H1 (cell line): ENCODE measurements around the gene GIGYF2. TPM values are rescaled to one million over a fixed set of nuclear protein-coding genes. Genes with fewer than 3 reads are reported as not detected.

Experiments used
- CTCF ChIA-PET: fragments of 300-600 bp; sonication (Branson Sonifier 250); formaldehyde crosslinking; loops from one replicate; lab custom pipeline; 2021; ENCODE audit not compliant: partially characterized antibody; lab: Charles Lee
- POLR2A ChIA-PET: fragments of 300-600 bp; sonication (Branson Sonifier 250); formaldehyde crosslinking; loops from one replicate; lab custom pipeline; 2021; ENCODE audit warnings: inconsistent platforms; ENCODE audit not compliant: partially characterized antibody; lab: Charles Lee
- DNase-seq, 2 experiments: peaks; one replicate each; pipeline versions ENCODE4 v3.0.0 to v3.0.0-alpha.2; 2010 to 2022; ENCODE audit warnings: low spot score in 2 of 2, low read depth in 1 of 2, mixed read lengths in 1 of 2
- FAIRE-seq: peaks from 2 replicates; lab custom pipeline; 2011; peaks lifted over from hg19 to GRCh38; lab: Jason Lieb, UNC
- H2AFZ ChIP-seq: 2 replicates; pipeline ENCODE4 v1.8.1; 2012; ENCODE audit warnings: low read length, inconsistent platforms
- H2AK5ac ChIP-seq: 2 replicates; pipeline ENCODE4 v1.6.1; 2013; ENCODE audit warnings: low read depth, low read length
- H2BK120ac ChIP-seq: replicated peaks from 2 replicates; pipeline ENCODE3; 2013; ENCODE audit warnings: low read depth, low read length, inconsistent platforms
- H2BK12ac ChIP-seq: 2 replicates; pipeline ENCODE4 v1.6.1; 2013; ENCODE audit warnings: low read depth, low read length
- H2BK15ac ChIP-seq: 2 replicates; pipeline ENCODE4 v1.6.1; 2013; ENCODE audit warnings: low read length
- H2BK20ac ChIP-seq: 2 replicates; pipeline ENCODE4 v1.6.1; 2013; ENCODE audit warnings: low read length
- H2BK5ac ChIP-seq: 2 replicates; pipeline ENCODE4 v1.6.1; 2013; ENCODE audit warnings: low read depth, low read length
- H3K14ac ChIP-seq: 2 replicates; pipeline ENCODE4 v1.6.1; 2013; ENCODE audit warnings: inconsistent platforms; ENCODE audit not compliant: insufficient read length
- H3K18ac ChIP-seq: 2 replicates; pipeline ENCODE4 v1.6.1; 2013; ENCODE audit warnings: low read length; ENCODE audit errors: extremely low read depth
- H3K23ac ChIP-seq: 2 replicates; pipeline ENCODE4 v1.6.1; 2013; ENCODE audit warnings: inconsistent platforms; ENCODE audit not compliant: insufficient read length
- H3K23me2 ChIP-seq: 2 replicates; pipeline ENCODE4 v1.6.1; 2013; ENCODE audit warnings: low read depth, low read length
- H3K27ac ChIP-seq: 2 replicates; pipeline ENCODE4 v1.6.1; 2011; ENCODE audit warnings: low read depth, low read length, inconsistent platforms
- H3K27me3 ChIP-seq, 4 experiments: replicated peaks in 1 of 4; 1 replicate in 1 of 4; 2 replicates in 3 of 4; pipeline versions ENCODE4 v1.6.1 to v1.8.1; 2011 to 2013; ENCODE audit warnings: low read length in 3 of 4, mild to moderate bottlenecking in 3 of 4, inconsistent platforms in 2 of 4, mixed read lengths in 2 of 4, moderate library complexity in 1 of 4; ENCODE audit not compliant: control insufficient read depth in 3 of 4, insufficient read depth in 3 of 4; ENCODE audit errors: extremely low read depth in 1 of 4
- H3K36me3 ChIP-seq, 4 experiments: 2 replicates each; pipeline versions ENCODE4 v1.6.1 to v1.8.1; 2011 to 2013; ENCODE audit warnings: mild to moderate bottlenecking in 4 of 4, low read length in 3 of 4, moderate library complexity in 2 of 4, control low read depth in 1 of 4, inconsistent platforms in 1 of 4; ENCODE audit not compliant: insufficient read depth in 4 of 4, control insufficient read depth in 2 of 4
- H3K4ac ChIP-seq: replicated peaks from 2 replicates; pipeline ENCODE3; 2013; ENCODE audit warnings: low read length, low read depth, mixed read lengths, inconsistent platforms; ENCODE audit not compliant: insufficient read length
- H3K4me1 ChIP-seq, 4 experiments: replicated peaks in 1 of 4; 1 replicate in 1 of 4; 2 replicates in 3 of 4; pipeline versions ENCODE4 v1.6.1 to v1.8.1; 2011 to 2013; ENCODE audit warnings: low read length in 3 of 4, inconsistent platforms in 2 of 4, mixed read lengths in 1 of 4; ENCODE audit not compliant: insufficient read depth in 4 of 4, control insufficient read depth in 3 of 4
- H3K4me2 ChIP-seq, 2 experiments: 2 replicates each; pipeline versions ENCODE4 v1.6.1 to v1.8.1; 2011 to 2013; ENCODE audit warnings: low read depth in 2 of 2, low read length in 2 of 2, control low read depth in 1 of 2, inconsistent platforms in 1 of 2, mild to moderate bottlenecking in 1 of 2; ENCODE audit not compliant: insufficient read depth in 1 of 2
- H3K4me3 ChIP-seq, 4 experiments: fragments of 200-600, 300-600 bp in 1 of 4; sonication (generic), shearing (Covaris generic), sonication (Bioruptor Twin) in 1 of 4; 2 replicates each; pipeline versions ENCODE4 v1.5.1 to v1.8.1; 2011 to 2016; ENCODE audit warnings: low read length in 4 of 4, low read depth in 3 of 4, control low read depth in 2 of 4, inconsistent platforms in 2 of 4, mild to moderate bottlenecking in 2 of 4, mixed read lengths in 1 of 4, moderate library complexity in 1 of 4; ENCODE audit not compliant: insufficient read depth in 2 of 4; ENCODE audit errors: extremely low read depth in 1 of 4
- H3K56ac ChIP-seq: replicated peaks from 2 replicates; pipeline ENCODE3; 2013; ENCODE audit warnings: low read depth, mild to moderate bottlenecking, mixed read lengths, low read length, inconsistent platforms; ENCODE audit not compliant: insufficient read length
- H3K79me1 ChIP-seq: 2 replicates; pipeline ENCODE4 v1.6.1; 2013; ENCODE audit warnings: low read depth, low read length, control low read depth
- H3K79me2 ChIP-seq, 2 experiments: 2 replicates each; pipeline versions ENCODE4 v1.6.1 to v1.8.1; 2012 to 2013; ENCODE audit warnings: low read length in 2 of 2, mild to moderate bottlenecking in 2 of 2, inconsistent platforms in 1 of 2; ENCODE audit not compliant: insufficient read depth in 2 of 2, control insufficient read depth in 1 of 2
- H3K9ac ChIP-seq, 4 experiments: replicated peaks in 1 of 4; 1 replicate in 1 of 4; 2 replicates in 3 of 4; pipeline versions ENCODE4 v1.6.1 to v1.8.1; 2011 to 2013; ENCODE audit warnings: low read depth in 3 of 4, low read length in 3 of 4, control low read depth in 2 of 4, mild to moderate bottlenecking in 2 of 4, moderate library complexity in 2 of 4, inconsistent platforms in 1 of 4; ENCODE audit errors: extremely low read depth in 1 of 4
- H3K9me3 ChIP-seq, 2 experiments: 2 replicates each; pipeline versions ENCODE4 v1.6.1 to v1.8.1; 2012 to 2013; ENCODE audit warnings: mild to moderate bottlenecking in 2 of 2, moderate library complexity in 2 of 2, control low read depth in 1 of 2, inconsistent platforms in 1 of 2, low read depth in 1 of 2, low read length in 1 of 2, mixed read lengths in 1 of 2; ENCODE audit not compliant: insufficient read depth in 2 of 2
- H4K20me1 ChIP-seq, 2 experiments: replicated peaks in 1 of 2; 2 replicates each; pipeline versions ENCODE3 to v1.8.1; 2011 to 2013; ENCODE audit warnings: inconsistent platforms in 2 of 2, low read length in 2 of 2, mild to moderate bottlenecking in 1 of 2; ENCODE audit not compliant: insufficient read depth in 2 of 2, control insufficient read depth in 1 of 2
- H4K5ac ChIP-seq: 2 replicates; pipeline ENCODE4 v1.6.1; 2013; ENCODE audit warnings: low read length, low read depth, mixed read lengths, inconsistent platforms; ENCODE audit not compliant: insufficient read length
- H4K8ac ChIP-seq: 2 replicates; pipeline ENCODE4 v1.8.0; 2013; ENCODE audit warnings: mild to moderate bottlenecking, moderate library complexity, low read length, inconsistent platforms; ENCODE audit not compliant: insufficient read depth; ENCODE audit errors: extremely low read depth
- H4K91ac ChIP-seq: replicated peaks from 2 replicates; pipeline ENCODE3; 2013; ENCODE audit warnings: low read length, mixed read lengths, inconsistent platforms; ENCODE audit not compliant: insufficient read length
- CBX5 ChIP-seq: fragments of 300-800, 300-1000 bp; sonication (generic); IDR thresholded peaks from 2 replicates; pipeline ENCODE4 v1.7.1; 2016; ENCODE audit warnings: antibody characterized with exemption, low read length, low read depth
- CBX8 ChIP-seq: fragments of 300-800, 300-1000 bp; sonication (generic); IDR thresholded peaks from 2 replicates; pipeline ENCODE4 v1.7.1; 2016; ENCODE audit warnings: low read depth, low read length, borderline replicate concordance
- JUN ChIP-seq: IDR thresholded peaks from 2 replicates; pipeline ENCODE4 v1.6.1; 2011; ENCODE audit warnings: low read depth, mild to moderate bottlenecking, improper control_type of control experiment, low read length
- KDM5A ChIP-seq: fragments of 200-600 bp; IDR thresholded peaks from 2 replicates; pipeline ENCODE4 v1.7.1; 2012; ENCODE audit warnings: mild to moderate bottlenecking, low read length, inconsistent platforms, mixed read lengths
- PHF8 ChIP-seq: fragments of 200-600 bp; sonication (generic); conservative IDR thresholded peaks from 2 replicates; pipeline ENCODE4 v1.7.1; 2012; ENCODE audit warnings: low read depth, mild to moderate bottlenecking, inconsistent platforms, low read length, moderate library complexity
- SIRT6 ChIP-seq: IDR thresholded peaks from one replicate; pipeline ENCODE4 v1.7.1; 2012; ENCODE audit warnings: low read length, inconsistent platforms
- SP4 ChIP-seq: IDR thresholded peaks from 2 replicates; pipeline ENCODE4 v1.6.1; 2012; ENCODE audit warnings: low read length, inconsistent platforms
- USF2 ChIP-seq: IDR thresholded peaks from 2 replicates; pipeline ENCODE4 v1.6.1; 2011; ENCODE audit warnings: low read length, improper control_type of control experiment
- WGBS, 2 experiments: shearing (Covaris generic) in 1 of 2; methylation state at CpG; one replicate each; pipeline versions ENCODE4 v1.1.6 to v1.1.7; 2013 to 2015; ENCODE audit warnings: low lambda C conversion rate in 2 of 2, mixed read lengths in 2 of 2, inconsistent platforms in 1 of 2, low coverage in 1 of 2, missing lambda C conversion rate in 1 of 2; ENCODE audit not compliant: insufficient replicate concordance in 2 of 2, insufficient coverage in 1 of 2, insufficient read length in 1 of 2; ENCODE audit errors: extremely low coverage in 1 of 2, missing lambda C conversion rate in 1 of 2; 5-methylcytosine and 5-hydroxymethylcytosine counted together
- polyA plus RNA-seq, 7 experiments: library from polyadenylated mRNA; depleted of rRNA in 3 of 7; stranded (reverse) in 5 of 7; unstranded in 2 of 7; fragments of >200 nt in 5 of 7; fragments of 200-250 nt in 2 of 7; gene quantifications; 1 replicate in 5 of 7; 2 replicates in 1 of 7; 4 replicates in 1 of 7; pipeline versions ENCODE4 v1.2.1 to v1.2.3, GENCODE V29; 2011 to 2013; ENCODE audit warnings: missing spikeins in 2 of 7, mixed read lengths in 2 of 7
- total RNA-seq: library from RNA; stranded (reverse); fragmentation: NEBNext Ultra II Directional; extraction: Animal tissue kit (Norgen Biotek cat#: 25700); gene quantifications from 2 replicates; pipeline ENCODE4 v1.2.1, GENCODE V29; 2021
- TF ChIP-seq, protein P1 (sequence below): IDR thresholded peaks from 2 replicates; pipeline ENCODE4 v1.6.1; 2012; ENCODE audit warnings: inconsistent platforms
- TF ChIP-seq, protein P2 (sequence below), 3 experiments: IDR thresholded peaks; 1 replicate in 2 of 3; 2 replicates in 1 of 3; pipeline versions ENCODE4 v1.5.1 to v1.6.1; 2011; ENCODE audit warnings: low read length in 3 of 3, mild to moderate bottlenecking in 3 of 3, inconsistent platforms in 2 of 3, low read depth in 1 of 3, moderate library complexity in 1 of 3; ENCODE audit not compliant: insufficient read depth in 1 of 3; ENCODE audit errors: control extremely low read depth in 1 of 3

Gene GIGYF2
- total and polyA plus RNA-seq, 2 of the 8 experiments (the other 6 are each of a cell fraction or from before 2014, with no cell fraction given): 22.3 to 62.0 TPM

GRCh38 chr2:232757905-232758304 is 60.8 kb downstream of the GIGYF2 start:
- POLR2A ChIA-PET: no interaction called here
- no peak overlapping the region for H3K4ac ChIP-seq
- TF ChIP-seq, protein P1, sequence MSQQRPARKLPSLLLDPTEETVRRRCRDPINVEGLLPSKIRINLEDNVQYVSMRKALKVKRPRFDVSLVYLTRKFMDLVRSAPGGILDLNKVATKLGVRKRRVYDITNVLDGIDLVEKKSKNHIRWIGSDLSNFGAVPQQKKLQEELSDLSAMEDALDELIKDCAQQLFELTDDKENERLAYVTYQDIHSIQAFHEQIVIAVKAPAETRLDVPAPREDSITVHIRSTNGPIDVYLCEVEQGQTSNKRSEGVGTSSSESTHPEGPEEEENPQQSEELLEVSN: no peak
- TF ChIP-seq PHF8 (no peak), KDM5A (no peak), JUN (no peak), SP4 (no peak), CBX5 (no peak), USF2 (no peak), CBX8 (no peak), SIRT6 (no peak)
- TF ChIP-seq, protein P2, sequence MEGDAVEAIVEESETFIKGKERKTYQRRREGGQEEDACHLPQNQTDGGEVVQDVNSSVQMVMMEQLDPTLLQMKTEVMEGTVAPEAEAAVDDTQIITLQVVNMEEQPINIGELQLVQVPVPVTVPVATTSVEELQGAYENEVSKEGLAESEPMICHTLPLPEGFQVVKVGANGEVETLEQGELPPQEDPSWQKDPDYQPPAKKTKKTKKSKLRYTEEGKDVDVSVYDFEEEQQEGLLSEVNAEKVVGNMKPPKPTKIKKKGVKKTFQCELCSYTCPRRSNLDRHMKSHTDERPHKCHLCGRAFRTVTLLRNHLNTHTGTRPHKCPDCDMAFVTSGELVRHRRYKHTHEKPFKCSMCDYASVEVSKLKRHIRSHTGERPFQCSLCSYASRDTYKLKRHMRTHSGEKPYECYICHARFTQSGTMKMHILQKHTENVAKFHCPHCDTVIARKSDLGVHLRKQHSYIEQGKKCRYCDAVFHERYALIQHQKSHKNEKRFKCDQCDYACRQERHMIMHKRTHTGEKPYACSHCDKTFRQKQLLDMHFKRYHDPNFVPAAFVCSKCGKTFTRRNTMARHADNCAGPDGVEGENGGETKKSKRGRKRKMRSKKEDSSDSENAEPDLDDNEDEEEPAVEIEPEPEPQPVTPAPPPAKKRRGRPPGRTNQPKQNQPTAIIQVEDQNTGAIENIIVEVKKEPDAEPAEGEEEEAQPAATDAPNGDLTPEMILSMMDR (IDR thresholded peaks at IDR 0.05; ENCODE audit: control extremely low read depth in 1 of 3, insufficient read depth in 1 of 3, low read depth in 1 of 3, low read length in 3 of 3): no peak

More at GRCh38 chr2:232757905-232758304, 60.8 kb downstream of the GIGYF2 start:
- no peak for FAIRE-seq
- Histone ChIP-seq H3K27me3 (no peaks in the 10 kb centered on the region), H2BK20ac (no peak overlapping the region), H3K36me3 (peaks cover 0 to 30% (median 4%) of the 10 kb centered on the region in 4 experiments; a peak in 5 of 8 replicates), H3K23ac (no peak overlapping the region), H3K18ac (no peak overlapping the region), H3K4me3 (no peak overlapping the region), H2BK12ac (no peak overlapping the region), H4K20me1 (peaks cover 0 to 1% of the 10 kb centered on the region in 2 experiments), H2BK120ac (no peak overlapping the region), H4K8ac (no peak overlapping the region), H3K9me3 (no peaks in the 10 kb centered on the region), H2AFZ (no peak overlapping the region), H2BK15ac (no peak overlapping the region), H3K9ac (no peak overlapping the region), H4K5ac (no peak overlapping the region), H3K14ac (no peak overlapping the region), H3K4me2 (no peak overlapping the region), H3K4me1 (no peaks in the 10 kb centered on the region), H2AK5ac (no peak overlapping the region), H4K91ac (no peak overlapping the region), H3K79me1 (no peaks in the 10 kb centered on the region; the same call in 1 of the 2 replicates), H3K27ac (no peak overlapping the region), H3K56ac (no peak overlapping the region), H3K23me2 (no peaks in the 10 kb centered on the region), H3K79me2 (no peaks in the 10 kb centered on the region), H2BK5ac (no peak overlapping the region)
- CTCF ChIA-PET: interaction anchor here (0.8 to 1.4 kb wide), 2 partner anchors 10 to 61 kb away, joined by 3 to 4 read pairs; no protein-coding TSS in a partner anchor
- no peak for DNase-seq
- 89% methylated on average over 2 of the region's 2 CpGs; no CpG with 5 or more reads in 1 of the 2 experiments for WGBS, 2 experiments
